Sigmoid colon (tissue), 4 donors: Measurements from ENCODE around the gene JAZF1.

Experiments used
- CTCF ChIP-seq, 4 experiments: fragments of 450-650 bp in 3 of 4; fragments of 200-600 bp in 1 of 4; IDR thresholded peaks; one replicate each; pipeline ENCODE4 v1.5.1; 2016 to 2019; ENCODE audit warnings: antibody characterized with exemption in 4 of 4, mild to moderate bottlenecking in 3 of 4, moderate library complexity in 2 of 4
- POLR2A ChIP-seq, 2 donors: fragments of 450-650 bp; IDR thresholded peaks; one replicate each; pipeline ENCODE4 v1.6.1; 2016; ENCODE audit warnings: antibody characterized with exemption in 2 of 2, mild to moderate bottlenecking in 2 of 2, moderate library complexity in 2 of 2
- POLR2AphosphoS5 ChIP-seq, 4 donors: sonication (generic); formaldehyde crosslinking; IDR thresholded peaks; one replicate each; pipeline ENCODE4 v1.6.1; 2017; ENCODE audit warnings: antibody characterized with exemption in 4 of 4

GRCh38 chr7:27872356-27873275 lies 308.0 kb downstream of the JAZF1 start:
- TF ChIP-seq CTCF (IDR thresholded peaks at IDR 0.05), result no peak
- no peak for TF ChIP-seq POLR2A (IDR thresholded peaks at IDR 0.05)
- TF ChIP-seq POLR2AphosphoS5 (IDR thresholded peaks at IDR 0.05), result no peak
